Activated gamma-delta T cell treated with Interleukin-2 at 50 U/mL for 16 hours (primary cell): ENCODE results near the gene POLR1H.
"Not testable (repeated sequence)": the region's sequence is repeated elsewhere in the genome, so short reads cannot be mapped to it uniquely, and the experiment has no call there.

ENCODE experiments used
- DNase-seq: peaks from one replicate; pipeline ENCODE4 v3.0.0-alpha.2; 2020

POLR1H gene

GRCh38 chr6:30061092-30061857 lies at the start of gene POLR1H:
Gene POLR1H (plus strand): TSS chr6:30061265. CDS start chr6:30061525, 260 bp downstream.
- DNase-seq, result peak; percentile 82

- DNase-seq, result no peak
These were observed 47.7 kb upstream of the POLR1H start for GRCh38 chr6:30013291-30013922.

- no peak for DNase-seq
These were observed 41.2 kb upstream of the POLR1H start for GRCh38 chr6:30019819-30020218.

- no peak for DNase-seq
These were observed 40.4 kb upstream of the POLR1H start for GRCh38 chr6:30020626-30021025.

- no peak for DNase-seq
These were observed 38.9 kb upstream of the POLR1H start for GRCh38 chr6:30022189-30022588.

- DNase-seq, result not testable (repeated sequence)
These were observed 38.4 kb upstream of the POLR1H start for GRCh38 chr6:30022712-30023111.

GRCh38 chr6:30025186-30025585 lies 35.9 kb upstream of the POLR1H start:
- DNase-seq, result no peak

GRCh38 chr6:30029588-30029987 lies 31.5 kb upstream of the POLR1H start:
- DNase-seq, result no peak

- DNase-seq, result no peak
These were observed 29.7 kb upstream of the POLR1H start for GRCh38 chr6:30031381-30031780.

- not testable (repeated sequence) for DNase-seq
These were observed 27.6 kb upstream of the POLR1H start for GRCh38 chr6:30033440-30033839.

GRCh38 chr6:30035784-30036183 lies 25.3 kb upstream of the POLR1H start:
- no peak for DNase-seq

- DNase-seq, result no peak
These were observed 23.8 kb upstream of the POLR1H start for GRCh38 chr6:30037182-30037788.

GRCh38 chr6:30041221-30041620 lies 19.8 kb upstream of the POLR1H start:
- no peak for DNase-seq

- DNase-seq, result no peak
These were observed 19.2 kb upstream of the POLR1H start for GRCh38 chr6:30041821-30042220.

GRCh38 chr6:30042476-30042875 lies 18.6 kb upstream of the POLR1H start:
- DNase-seq, result no peak

- no peak for DNase-seq
These were observed 18.2 kb upstream of the POLR1H start for GRCh38 chr6:30042914-30043313.

- DNase-seq, result no peak
These were observed 17.3 kb upstream of the POLR1H start for GRCh38 chr6:30043744-30044143.

- DNase-seq, result no peak
These were observed 16.4 kb upstream of the POLR1H start for GRCh38 chr6:30044630-30045029.

- no peak for DNase-seq
These were observed 13.8 kb upstream of the POLR1H start for GRCh38 chr6:30047220-30047619.

GRCh38 chr6:30053682-30054081 lies 7.4 kb upstream of the POLR1H start:
- no peak for DNase-seq

- DNase-seq, result no peak
These were observed 5.6 kb upstream of the POLR1H start for GRCh38 chr6:30055513-30055912.

GRCh38 chr6:30060606-30061091 lies 416 bp upstream of the POLR1H start:
- peak; percentile 11 for DNase-seq

GRCh38 chr6:30061858-30062458 lies 893 bp downstream of the POLR1H start:
- peak; percentile 34 for DNase-seq
